ENCODE results near the gene PRKN. TPM values are rescaled to one million over a fixed set of nuclear protein-coding genes. Genes with fewer than 3 reads are reported as not detected.

Gene PRKN
- total and polyA plus RNA-seq, 9 of the 15 experiments (the other 6 are each of a cell fraction or from before 2014, with no cell fraction given) = 0.03 to 0.96 (median 0.15) TPM; not detected in 2

DNA sequence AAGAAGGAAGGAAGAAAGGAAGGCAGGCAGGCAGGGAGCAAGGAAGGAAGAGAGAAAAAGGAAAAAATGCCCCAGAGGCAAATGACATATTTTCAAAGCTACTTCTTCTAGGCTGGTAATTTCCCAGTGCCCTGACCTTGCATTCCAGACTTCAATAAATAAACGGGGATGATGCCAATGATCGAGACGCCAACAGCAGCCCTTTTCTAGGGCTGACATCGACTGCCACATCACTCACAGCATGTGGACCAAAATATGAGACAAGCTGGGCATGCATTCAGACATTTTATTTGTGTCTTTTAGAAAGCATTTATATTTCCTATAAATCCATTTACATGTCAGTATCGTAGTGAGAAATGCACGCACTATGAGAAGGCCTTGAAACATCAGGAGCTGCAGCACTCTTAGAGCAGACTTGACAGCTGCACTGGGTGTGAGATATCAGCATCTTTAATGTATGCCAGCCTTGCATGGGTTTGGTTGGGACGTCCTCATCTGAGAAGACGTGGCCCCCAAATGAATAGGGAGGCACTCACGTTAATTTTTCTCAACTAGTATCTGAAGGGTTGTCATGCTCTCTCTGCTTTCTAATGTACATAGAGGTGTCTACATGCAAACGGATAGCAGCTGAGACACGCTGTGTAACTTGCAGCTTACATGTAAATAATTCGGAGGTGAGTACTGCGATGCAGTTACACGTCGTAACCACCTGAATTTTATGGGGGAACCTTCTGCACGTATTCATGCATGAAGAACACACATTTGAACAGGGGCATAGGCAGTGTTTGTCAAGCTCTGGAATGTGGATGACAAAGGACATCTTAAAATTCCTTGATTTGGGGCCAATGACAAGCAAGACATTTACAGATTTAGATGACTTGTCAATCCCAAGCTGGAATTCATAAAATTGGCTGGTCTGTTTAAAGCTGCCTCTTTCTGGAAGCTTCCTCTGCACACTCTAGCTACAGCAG, 1304.6 kb downstream of the PRKN start:
- H3K9ac ChIP-seq (ENCODE audit: insufficient read depth in 1 of 2, low read depth in 2 of 2, low read length in 2 of 2) = no peak overlapping the region
- no TSS peak for BruUV-seq (replicated peaks)
- ATAC-seq (no peak), FAIRE-seq (no peak), DNase-seq (ENCODE audit: extremely low read depth in 1 of 4, low spot score in 3 of 4) (no peak)
- H3K4me2 ChIP-seq (ENCODE audit: insufficient read depth, low read length) = no peak overlapping the region
- H3K9me1 ChIP-seq (ENCODE audit: control insufficient read depth, insufficient read depth, low read length) = no peaks in the 10 kb centered on the region
- no peaks in the 10 kb centered on the region for H3K9me3 ChIP-seq (replicated peaks; ENCODE audit: control insufficient read depth, insufficient read depth, low read depth, low read length)
- peaks cover 10 to 18% of the 10 kb centered on the region in 2 experiments; a peak in 4 of 5 replicates for H3K27me3 ChIP-seq (ENCODE audit: control insufficient read depth in 2 of 2, insufficient read depth in 2 of 2, low read length in 2 of 2)
- under 1% methylated on average over 16 of the region's 16 CpGs for WGBS (ENCODE audit: insufficient coverage, low coverage, missing lambda C conversion rate)
- TF ChIP-seq, protein P1, sequence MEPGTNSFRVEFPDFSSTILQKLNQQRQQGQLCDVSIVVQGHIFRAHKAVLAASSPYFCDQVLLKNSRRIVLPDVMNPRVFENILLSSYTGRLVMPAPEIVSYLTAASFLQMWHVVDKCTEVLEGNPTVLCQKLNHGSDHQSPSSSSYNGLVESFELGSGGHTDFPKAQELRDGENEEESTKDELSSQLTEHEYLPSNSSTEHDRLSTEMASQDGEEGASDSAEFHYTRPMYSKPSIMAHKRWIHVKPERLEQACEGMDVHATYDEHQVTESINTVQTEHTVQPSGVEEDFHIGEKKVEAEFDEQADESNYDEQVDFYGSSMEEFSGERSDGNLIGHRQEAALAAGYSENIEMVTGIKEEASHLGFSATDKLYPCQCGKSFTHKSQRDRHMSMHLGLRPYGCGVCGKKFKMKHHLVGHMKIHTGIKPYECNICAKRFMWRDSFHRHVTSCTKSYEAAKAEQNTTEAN (CRISPR knock-in tag; IDR thresholded peaks at IDR 0.05) = no peak
- TF ChIP-seq BRF1 (IDR thresholded peaks at IDR 0.05; ENCODE audit: borderline replicate concordance, extremely low read depth, insufficient read length) (no peak), TEAD2 (tag; IDR thresholded peaks at IDR 0.05) (no peak), CREM (IDR thresholded peaks at IDR 0.05; ENCODE audit: low read depth) (no peak), SETDB1 (IDR thresholded peaks at IDR 0.05; ENCODE audit: low read length) (no peak), L3MBTL2 (IDR thresholded peaks at IDR 0.05) (no peak), SPI1 (IDR thresholded peaks at IDR 0.05; ENCODE audit: borderline replicate concordance, low read depth, low read length) (no peak), POLR2AphosphoS2 (IDR thresholded peaks at IDR 0.05; ENCODE audit: low read length) (no peak), ZNF184 (CRISPR knock-in tag; IDR thresholded peaks at IDR 0.05) (no peak), STAT5B (CRISPR knock-in tag; IDR thresholded peaks at IDR 0.05) (no peak), MIER1 (IDR thresholded peaks at IDR 0.05; ENCODE audit: low read depth) (no peak), KLF16 (IDR thresholded peaks at IDR 0.05) (no peak), ADNP (tag; IDR thresholded peaks at IDR 0.05) (no peak), ZNF274 (IDR thresholded peaks at IDR 0.05; ENCODE audit: borderline replicate concordance, low read depth, low read length) (no peak)
- TF ChIP-seq, protein P2, sequence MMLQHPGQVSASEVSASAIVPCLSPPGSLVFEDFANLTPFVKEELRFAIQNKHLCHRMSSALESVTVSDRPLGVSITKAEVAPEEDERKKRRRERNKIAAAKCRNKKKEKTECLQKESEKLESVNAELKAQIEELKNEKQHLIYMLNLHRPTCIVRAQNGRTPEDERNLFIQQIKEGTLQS (IDR thresholded peaks at IDR 0.05) = no peak
- TF ChIP-seq, protein P2 (CRISPR knock-in tag; conservative IDR thresholded peaks at IDR 0.05) = no peak
- no peak overlapping the region for H2AFZ ChIP-seq (ENCODE audit: low read depth, low read length)
- ChIA-PET POLR2A (interaction anchor here (0.8 kb wide), 2 partner anchors 10 to 43 kb away, joined by 3 read pairs; no protein-coding TSS in a partner anchor), CTCF (ENCODE audit: low intra/inter-chr PET ratio) (no interaction called here)
- no peaks in the 10 kb centered on the region for H3K4me1 ChIP-seq (replicated peaks in 1 of 2; ENCODE audit: control insufficient read depth in 2 of 2, insufficient read depth in 2 of 2, low read length in 2 of 2)
- H3K79me2 ChIP-seq (ENCODE audit: control insufficient read depth, insufficient read depth, low read length) = no peaks in the 10 kb centered on the region
- in situ Hi-C loops (cut with MboI) (no loop called here), intact Hi-C loops (cut with micrococcal nuclease) (no loop called here)
- no peaks in the 10 kb centered on the region for H3K36me3 ChIP-seq (ENCODE audit: control insufficient read depth, insufficient read depth, low read length)
- H4K20me1 ChIP-seq (replicated peaks; ENCODE audit: control insufficient read depth, insufficient read depth, low read length) = no peaks in the 10 kb centered on the region
- no peak overlapping the region for H3K4me3 ChIP-seq
- no peak overlapping the region for H3K27ac ChIP-seq (ENCODE audit: extremely low read depth, low read depth, low read length)
